Heart left ventricle (tissue), 16 donors: ENCODE measurements around the gene GBGT1. TPM values are rescaled to one million over a fixed set of nuclear protein-coding genes. Genes with fewer than 3 reads are reported as not detected.

Experiments
- ATAC-seq, 4 donors: fragments of 200-7000 bp; cut with Tn5 transposase; one replicate each; pipeline ENCODE4 v1.9.1; 2020 to 2022; ENCODE audit warnings: moderate library complexity in 4 of 4, mild to moderate bottlenecking in 3 of 4, moderate number of reproducible peaks in 1 of 4
- DNase-seq, 5 donors: peaks; one replicate each; pipeline ENCODE4 v3.0.0-alpha.2; 2020
- H3K27ac ChIP-seq, 12 donors: fragments of 200-600 bp; sonication (generic) in 4 of 12; one replicate each; pipeline versions ENCODE4 v1.5.0 to v1.8.0; 2016 to 2022; ENCODE audit warnings: mild to moderate bottlenecking in 2 of 12
- H3K27me3 ChIP-seq, 9 donors: fragments of 200-600 bp; sonication (generic) in 2 of 9; one replicate each; pipeline versions ENCODE4 v1.5.1 to v1.8.0; 2016 to 2022; ENCODE audit warnings: mild to moderate bottlenecking in 3 of 9
- H3K36me3 ChIP-seq, 9 donors: fragments of 200-600 bp; sonication (generic) in 2 of 9; one replicate each; pipeline versions ENCODE4 v1.5.0 to v1.8.0; 2018 to 2022; ENCODE audit warnings: mild to moderate bottlenecking in 2 of 9
- H3K4me1 ChIP-seq, 12 donors: fragments of 200-600 bp; sonication (generic) in 4 of 12; one replicate each; pipeline versions ENCODE4 v1.5.0 to v1.8.0; 2016 to 2022; ENCODE audit warnings: mild to moderate bottlenecking in 3 of 12
- H3K4me3 ChIP-seq, 12 donors: fragments of 200-600 bp; sonication (generic) in 4 of 12; one replicate each; pipeline versions ENCODE4 v1.5.0 to v1.8.0; 2017 to 2022; ENCODE audit warnings: mild to moderate bottlenecking in 9 of 12, moderate library complexity in 4 of 12
- H3K9me3 ChIP-seq, 12 donors: fragments of 200-600 bp; sonication (generic) in 4 of 12; one replicate each; pipeline versions ENCODE4 v1.5.0 to v1.8.0; 2016 to 2022; ENCODE audit warnings: mild to moderate bottlenecking in 1 of 12
- CTCF ChIP-seq, 12 donors: fragments of 200-600 bp; sonication (generic) in 4 of 12; IDR thresholded peaks; one replicate each; pipeline versions ENCODE4 v1.5.0 to v1.8.0; 2018 to 2022; ENCODE audit warnings: antibody characterized with exemption in 12 of 12, mild to moderate bottlenecking in 5 of 12
- POLR2A ChIP-seq, 2 donors: fragments of 450-650 bp; IDR thresholded peaks; one replicate each; pipeline ENCODE4 v1.6.1; 2017; ENCODE audit warnings: antibody characterized with exemption in 2 of 2, mild to moderate bottlenecking in 2 of 2, moderate library complexity in 2 of 2
- WGBS, 4 donors: extraction: QIAGEN DNeasy Blood & Tissue Kit in 2 of 4; methylation state at CpG; one replicate each; pipeline versions ENCODE4 v1.1.5 to v1.1.7; 2013 to 2018; 5-methylcytosine and 5-hydroxymethylcytosine counted together
- intact Hi-C, 10 donors: fragments of 100-400 bp; cut with DNase I; formaldehyde crosslinking; loops; one replicate each; pipeline versions ENCODE4 v1.11.1 to v1.14.2; 2022
- polyA plus RNA-seq, 2 donors: library from polyadenylated mRNA; stranded (reverse); fragments of 200-250 nt; gene quantifications; one replicate each; pipeline ENCODE4 v1.2.3, GENCODE V29; 2013
- total RNA-seq, 9 donors: library from RNA; depleted of rRNA in 2 of 9; stranded (reverse); fragments of >200 nt in 2 of 9; fragmentation: NEBNext Ultra II Directional in 3 of 9; extraction: Animal tissue kit (Norgen Biotek cat#: 25700) in 3 of 9; gene quantifications; one replicate each; pipeline versions ENCODE4 v1.1.0 to v1.2.4, GENCODE V29; 2016 to 2023
- donor health status: ischemic (EF 13 %, LVEDD 7.1; RV severe dilation, severe dysfunction).
- donor health status: healthy with polysubstance abuse.
- donor health status: DM: no; HTN: yes; CAD: no.
- donor health status: DM: no; HTN: no; CAD: no.
- donor health status: ischemic (EF 25% LVEDD 6.9; RV normal size, moderate dysfunction).
- donor health status: ischemic (EF 25% LVEDD 5.7; RV mildly dilated, moderate dysfunction).
- donor health status: healthy.
- donor health status: DM: yes; HTN: yes; CAD: no.
- donor health status: ischemic (EF 35%, LVEDD 5.7; RV mildly dilated, moderate dysfunction).
- donor health status: nonischemic (EF 11% LVEDD 7.7; RV severe dilation, severe dysfunction).
- donor health status: DM: yes; HTN: yes; CAD: no.
- donor health status: PGD.
- donor health status: ischemic (EF 29% LVEDD 5.4; RV normal size, mild dysfunction).
- donor health status: nonischemic (EF 23%, LVEDD 6.1; RV moderate dilation, normal function).

GBGT1 gene
- total and polyA plus RNA-seq, 11 donors, result 4.6 to 22.5 (median 7.0) TPM

- intact Hi-C loops, result loop anchor here in 8 of 10 donors (1.0 to 10.0 kb wide), 6 partner anchors 41 to 112 kb away; partner anchors contain the start of gene GTF3C5 (in 1 of the 8)
- H3K27ac ChIP-seq, result peak overlapping the region in 10 of 12 donors; percentile 2 to 79 (median 28)
- no peaks in the 10 kb centered on the region for H3K36me3 ChIP-seq
- no peaks in the 10 kb centered on the region for H3K27me3 ChIP-seq
- no peaks in the 10 kb centered on the region for H3K9me3 ChIP-seq
- 5 to 14% (median 7%) methylated on average over 26 to 52 of the region's 52 CpGs for WGBS, 4 donors
- peak; percentile 69 to 93 (median 82) for DNase-seq
- TF ChIP-seq POLR2A (IDR thresholded peaks at IDR 0.05) (no peak), CTCF (IDR thresholded peaks at IDR 0.05) (peak; percentile 95 to 100 (median 99))
- peak in 3 of 4 donors; percentile 28 to 47 (median 45) for ATAC-seq
- H3K4me1 ChIP-seq, result peaks cover 7 to 77% (median 51%) of the 10 kb centered on the region in 12 donors
- H3K4me3 ChIP-seq, result peak overlapping the region in 10 of 12 donors; percentile 30 to 56 (median 44)
Measured at GRCh38 chr9:133144142-133144903, 19.4 kb downstream of the GBGT1 start.

GRCh38 chr9:133143639-133144141 lies 20.0 kb downstream of the GBGT1 start:
- H3K27ac ChIP-seq, result peak overlapping the region in 10 of 12 donors; percentile 2 to 79 (median 28)
- WGBS, 4 donors, result 86 to 94% (median 90%) methylated on average over 9 to 13 of the region's 13 CpGs
- DNase-seq (peak in 1 of 5 donors; percentile 56), ATAC-seq (no peak)
- no peaks in the 10 kb centered on the region for H3K36me3 ChIP-seq
- H3K9me3 ChIP-seq, result no peaks in the 10 kb centered on the region
- intact Hi-C loops, result loop anchor here in 8 of 10 donors (1.0 to 10.0 kb wide), 6 partner anchors 40 to 111 kb away; partner anchors contain the start of gene GTF3C5 (in 1 of the 8)
- H3K27me3 ChIP-seq, result no peaks in the 10 kb centered on the region
- peaks cover 7 to 78% (median 53%) of the 10 kb centered on the region in 12 donors for H3K4me1 ChIP-seq
- TF ChIP-seq CTCF (IDR thresholded peaks at IDR 0.05) (no peak), POLR2A (IDR thresholded peaks at IDR 0.05) (no peak)
- peak overlapping the region in 9 of 12 donors; percentile 30 to 56 (median 44) for H3K4me3 ChIP-seq

- no peaks in the 10 kb centered on the region for H3K27me3 ChIP-seq
- no peak overlapping the region for H3K4me3 ChIP-seq
- H3K36me3 ChIP-seq, result no peaks in the 10 kb centered on the region
- WGBS, 4 donors, result 73 to 85% (median 77%) methylated on average over 11 to 18 of the region's 18 CpGs
- intact Hi-C loops, result loop anchor here in 3 of 10 donors (2.0 to 10.0 kb wide), 4 partner anchors 40 to 111 kb away; partner anchors contain the start of gene GTF3C5 (in 1 of the 3)
- no peak for TF ChIP-seq CTCF (IDR thresholded peaks at IDR 0.05)
- no peak for TF ChIP-seq POLR2A (IDR thresholded peaks at IDR 0.05)
- DNase-seq, result peak in 1 of 5 donors; percentile 46
- ATAC-seq, result no peak
- no peaks in the 10 kb centered on the region for H3K9me3 ChIP-seq
- H3K4me1 ChIP-seq, result peaks cover 7 to 78% (median 50%) of the 10 kb centered on the region in 12 donors
- H3K27ac ChIP-seq, result peak overlapping the region in 8 of 12 donors; percentile 15 to 91 (median 35)
Measured at GRCh38 chr9:133142684-133143622, 20.8 kb downstream of the GBGT1 start.
